Measurements from ENCODE around the gene LINS1. TPM values are rescaled to one million over a fixed set of nuclear protein-coding genes. Genes with fewer than 3 reads are reported as not detected.

The LINS1 gene
- total and polyA plus RNA-seq, 2 experiments from 2014 or later = 9.6 to 13.6 TPM

DNA sequence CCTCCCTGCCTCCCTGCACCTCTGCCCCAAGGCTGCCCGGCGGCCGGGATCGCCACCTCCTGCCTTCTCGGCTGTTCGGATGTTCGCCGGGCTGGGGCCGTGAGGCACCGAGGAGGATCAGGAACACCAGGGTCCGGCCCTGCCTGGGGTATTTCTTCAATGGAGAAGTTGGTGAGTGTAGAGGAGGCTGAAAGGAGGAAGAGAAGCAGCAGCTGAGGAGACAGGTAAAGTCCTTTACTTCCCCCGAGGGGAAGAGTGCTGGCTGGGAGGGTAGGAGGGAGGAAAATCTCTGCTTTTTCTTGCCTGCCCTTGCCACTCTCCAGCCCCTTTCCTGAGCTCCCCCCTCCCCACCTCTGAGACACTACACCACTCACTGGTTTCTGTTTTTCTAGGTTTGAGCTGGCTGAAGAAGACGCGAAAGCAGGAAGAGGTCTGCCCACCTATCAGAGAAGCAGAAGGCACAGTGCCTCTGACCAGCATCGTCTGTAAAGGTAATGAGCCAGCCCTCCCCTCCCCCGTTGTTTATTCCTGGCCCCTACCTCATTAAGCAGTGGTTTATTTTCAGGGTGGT, 924 bp upstream of the LINS1 start:
- Histone ChIP-seq H3K79me2 (ENCODE audit: insufficient read depth) (peaks cover 94% of the 10 kb centered on the region), H3K9me2 (ENCODE audit: insufficient read depth) (no peaks in the 10 kb centered on the region), H3K4me2 (ENCODE audit: unreplicated experiment) (peak overlapping the region; percentile 90), H3K9ac (peak overlapping the region; percentile 89), H4K20me1 (ENCODE audit: insufficient read depth) (no peaks in the 10 kb centered on the region), H3F3A (ENCODE audit: insufficient read depth) (no peaks in the 10 kb centered on the region), H3K9me3 (ENCODE audit: low read depth) (no peaks in the 10 kb centered on the region), H3K4me1 (ENCODE audit: insufficient read depth) (peaks cover 19% of the 10 kb centered on the region; the same call in 1 of the 2 replicates), H3K27me3 (replicated peaks; ENCODE audit: insufficient read depth) (no peaks in the 10 kb centered on the region), H3K4me3 (peak overlapping the region; percentile 97), H2AFZ (peak overlapping the region; percentile 91), H3K27ac (peak overlapping the region; percentile 54), H3K36me3 (ENCODE audit: low read depth) (peaks cover 5% of the 10 kb centered on the region; the same call in 1 of the 2 replicates)
- peak; percentile 64 for DNase-seq
- WGBS, 2 experiments (ENCODE audit: low coverage in 1 of 2, low lambda C conversion rate in 2 of 2, missing lambda C conversion rate in 2 of 2) = 1 to 2% methylated on average over 16 of the region's 16 CpGs
- no peak for TF ChIP-seq EZH2phosphoT487 (IDR thresholded peaks at IDR 0.05; ENCODE audit: insufficient read depth, low read depth)
- TF ChIP-seq EZH2 (IDR thresholded peaks at IDR 0.05; ENCODE audit: insufficient read depth, poor library complexity, severe bottlenecking) = no peak
- in situ Hi-C loops (cut with MboI) = no loop called here

DNA sequence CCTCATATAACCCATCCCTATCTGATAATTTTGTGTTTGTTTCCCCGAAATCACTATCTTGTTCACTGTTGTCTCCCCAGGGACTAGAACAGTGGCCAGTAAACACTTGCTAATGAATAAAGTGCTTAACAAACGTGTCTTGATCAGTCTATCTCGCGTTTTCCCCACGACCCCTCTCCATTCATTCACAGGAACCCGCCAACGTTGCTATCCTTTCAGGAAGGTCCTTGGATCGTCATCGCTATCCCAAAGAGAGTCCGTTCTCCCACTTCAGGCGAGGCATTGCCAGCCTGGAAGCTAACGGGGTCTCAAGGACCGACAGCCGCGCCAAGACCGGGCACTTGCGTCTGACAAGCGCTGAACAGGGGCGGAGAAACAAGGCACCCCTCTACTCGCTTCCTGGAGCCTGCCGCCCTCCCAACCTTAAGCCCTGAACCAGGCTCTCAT, 344 bp downstream of the LINS1 start:
- Histone ChIP-seq H2AFZ (peak overlapping the region; percentile 93), H3K9ac (peak overlapping the region; percentile 90), H3K4me3 (peak overlapping the region; percentile 95), H3K79me2 (ENCODE audit: insufficient read depth) (peaks cover 95% of the 10 kb centered on the region), H4K20me1 (ENCODE audit: insufficient read depth) (no peaks in the 10 kb centered on the region), H3F3A (ENCODE audit: insufficient read depth) (no peaks in the 10 kb centered on the region), H3K4me2 (ENCODE audit: unreplicated experiment) (peak overlapping the region; percentile 93), H3K4me1 (ENCODE audit: insufficient read depth) (peaks cover 19% of the 10 kb centered on the region; the same call in 1 of the 2 replicates), H3K27ac (peak overlapping the region; percentile 47), H3K36me3 (ENCODE audit: low read depth) (peaks cover 5% of the 10 kb centered on the region; the same call in 1 of the 2 replicates), H3K9me3 (ENCODE audit: low read depth) (no peaks in the 10 kb centered on the region), H3K9me2 (ENCODE audit: insufficient read depth) (no peaks in the 10 kb centered on the region), H3K27me3 (replicated peaks; ENCODE audit: insufficient read depth) (no peaks in the 10 kb centered on the region)
- no peak for DNase-seq
- 0 to 1% methylated on average over 21 of the region's 21 CpGs for WGBS, 2 experiments (ENCODE audit: low coverage in 1 of 2, low lambda C conversion rate in 2 of 2, missing lambda C conversion rate in 2 of 2)
- no peak for TF ChIP-seq EZH2 (IDR thresholded peaks at IDR 0.05; ENCODE audit: insufficient read depth, poor library complexity, severe bottlenecking)
- TF ChIP-seq EZH2phosphoT487 (IDR thresholded peaks at IDR 0.05; ENCODE audit: insufficient read depth, low read depth) = no peak
- in situ Hi-C loops (cut with MboI) = no loop called here

DNA sequence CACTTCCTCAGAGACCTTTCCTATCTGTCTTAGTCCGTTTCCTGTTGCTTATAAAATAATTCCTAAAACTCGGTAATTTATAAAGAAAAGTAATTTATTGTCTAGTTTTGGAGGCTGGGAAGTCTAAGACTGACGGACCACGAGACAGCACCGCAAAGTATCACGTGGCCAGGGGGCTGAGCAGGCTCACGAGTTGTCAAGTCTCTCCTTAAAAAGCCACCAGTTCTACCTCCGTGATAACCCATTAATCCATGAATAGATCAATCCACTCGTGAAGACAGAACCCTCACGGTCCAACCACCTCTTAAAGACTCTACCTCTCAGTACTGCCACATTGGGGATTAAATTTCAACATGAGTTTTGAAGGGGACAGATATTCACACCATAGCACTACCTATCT, 821 bp downstream of the LINS1 start:
- Histone ChIP-seq H4K20me1 (ENCODE audit: insufficient read depth) (no peaks in the 10 kb centered on the region), H3K27ac (peak overlapping the region; percentile 47), H3K4me3 (peak overlapping the region; percentile 95), H3K9me2 (ENCODE audit: insufficient read depth) (no peaks in the 10 kb centered on the region), H3K27me3 (replicated peaks; ENCODE audit: insufficient read depth) (no peaks in the 10 kb centered on the region), H3K9ac (peak overlapping the region; percentile 90), H3K79me2 (ENCODE audit: insufficient read depth) (peaks cover 95% of the 10 kb centered on the region), H3F3A (ENCODE audit: insufficient read depth) (no peaks in the 10 kb centered on the region), H3K9me3 (ENCODE audit: low read depth) (no peaks in the 10 kb centered on the region), H3K4me2 (ENCODE audit: unreplicated experiment) (peak overlapping the region; percentile 93), H3K4me1 (ENCODE audit: insufficient read depth) (peaks cover 19% of the 10 kb centered on the region; the same call in 1 of the 2 replicates), H3K36me3 (ENCODE audit: low read depth) (peaks cover 5% of the 10 kb centered on the region; the same call in 1 of the 2 replicates), H2AFZ (peak overlapping the region; percentile 93)
- in situ Hi-C loops (cut with MboI) = no loop called here
- peak; percentile 54 for DNase-seq
- 0 to 2% methylated on average over 10 of the region's 10 CpGs for WGBS, 2 experiments (ENCODE audit: low coverage in 1 of 2, low lambda C conversion rate in 2 of 2, missing lambda C conversion rate in 2 of 2)
- no peak for TF ChIP-seq EZH2 (IDR thresholded peaks at IDR 0.05; ENCODE audit: insufficient read depth, poor library complexity, severe bottlenecking)
- no peak for TF ChIP-seq EZH2phosphoT487 (IDR thresholded peaks at IDR 0.05; ENCODE audit: insufficient read depth, low read depth)

DNA sequence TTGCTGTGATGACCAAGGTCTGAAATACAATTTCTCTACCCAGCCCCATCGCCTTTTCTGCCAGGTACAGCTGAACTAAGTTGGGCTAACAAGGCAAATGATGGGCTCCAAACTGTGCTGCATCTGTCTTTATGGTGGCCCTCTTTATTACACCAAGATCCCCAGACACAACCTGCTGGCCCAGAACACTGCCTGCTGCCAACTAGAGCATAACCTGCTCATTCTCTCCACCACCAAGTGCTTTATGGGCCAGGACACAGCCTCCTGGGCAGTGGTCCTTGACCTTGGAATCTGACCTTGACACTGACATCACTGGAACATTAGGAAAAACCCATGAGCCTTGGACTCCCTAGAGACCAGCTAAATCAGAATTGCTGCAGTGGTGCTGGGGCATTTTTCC, 3.3 kb downstream of the LINS1 start:
- Histone ChIP-seq H4K20me1 (ENCODE audit: insufficient read depth) (no peaks in the 10 kb centered on the region), H3K4me1 (ENCODE audit: insufficient read depth) (peaks cover 11% of the 10 kb centered on the region; the same call in 1 of the 2 replicates), H3K9me3 (ENCODE audit: low read depth) (no peaks in the 10 kb centered on the region), H3K9me2 (ENCODE audit: insufficient read depth) (no peaks in the 10 kb centered on the region), H2AFZ (no peak overlapping the region), H3K36me3 (ENCODE audit: low read depth) (no peaks in the 10 kb centered on the region), H3K4me2 (ENCODE audit: unreplicated experiment) (no peak overlapping the region), H3F3A (ENCODE audit: insufficient read depth) (no peaks in the 10 kb centered on the region), H3K9ac (no peak overlapping the region), H3K27me3 (replicated peaks; ENCODE audit: insufficient read depth) (no peaks in the 10 kb centered on the region), H3K79me2 (ENCODE audit: insufficient read depth) (peaks cover 95% of the 10 kb centered on the region), H3K4me3 (no peak overlapping the region), H3K27ac (no peak overlapping the region)
- in situ Hi-C loops (cut with MboI) = no loop called here
- DNase-seq = no peak
- 97 to 100% methylated on average over 1 of the region's 1 CpG for WGBS, 2 experiments (ENCODE audit: low coverage in 1 of 2, low lambda C conversion rate in 2 of 2, missing lambda C conversion rate in 2 of 2)
- TF ChIP-seq EZH2 (IDR thresholded peaks at IDR 0.05; ENCODE audit: insufficient read depth, poor library complexity, severe bottlenecking) (no peak), EZH2phosphoT487 (IDR thresholded peaks at IDR 0.05; ENCODE audit: insufficient read depth, low read depth) (no peak)
